Parietal lobe (tissue), 2 donors: ENCODE results near the gene FAM168A. TPM values are rescaled to one million over a fixed set of nuclear protein-coding genes. Genes with fewer than 3 reads are reported as not detected.

Source experiments
- small RNA-seq: library from RNA; depleted of rRNA; stranded (forward); fragments of <200 nt; gene quantifications from one replicate; pipeline ENCODE3, GENCODE V24; 2014; ENCODE audit warnings: low replicate concordance
- total RNA-seq: library from RNA; depleted of rRNA; stranded (reverse); fragments of >200 nt; gene quantifications from one replicate; pipeline ENCODE4 v1.2.3, GENCODE V29; 2014

FAM168A gene, protein sequence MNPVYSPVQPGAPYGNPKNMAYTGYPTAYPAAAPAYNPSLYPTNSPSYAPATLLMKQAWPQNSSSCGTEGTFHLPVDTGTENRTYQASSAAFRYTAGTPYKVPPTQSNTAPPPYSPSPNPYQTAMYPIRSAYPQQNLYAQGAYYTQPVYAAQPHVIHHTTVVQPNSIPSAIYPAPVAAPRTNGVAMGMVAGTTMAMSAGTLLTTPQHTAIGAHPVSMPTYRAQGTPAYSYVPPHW
- 107 TPM for total RNA-seq

DNA sequence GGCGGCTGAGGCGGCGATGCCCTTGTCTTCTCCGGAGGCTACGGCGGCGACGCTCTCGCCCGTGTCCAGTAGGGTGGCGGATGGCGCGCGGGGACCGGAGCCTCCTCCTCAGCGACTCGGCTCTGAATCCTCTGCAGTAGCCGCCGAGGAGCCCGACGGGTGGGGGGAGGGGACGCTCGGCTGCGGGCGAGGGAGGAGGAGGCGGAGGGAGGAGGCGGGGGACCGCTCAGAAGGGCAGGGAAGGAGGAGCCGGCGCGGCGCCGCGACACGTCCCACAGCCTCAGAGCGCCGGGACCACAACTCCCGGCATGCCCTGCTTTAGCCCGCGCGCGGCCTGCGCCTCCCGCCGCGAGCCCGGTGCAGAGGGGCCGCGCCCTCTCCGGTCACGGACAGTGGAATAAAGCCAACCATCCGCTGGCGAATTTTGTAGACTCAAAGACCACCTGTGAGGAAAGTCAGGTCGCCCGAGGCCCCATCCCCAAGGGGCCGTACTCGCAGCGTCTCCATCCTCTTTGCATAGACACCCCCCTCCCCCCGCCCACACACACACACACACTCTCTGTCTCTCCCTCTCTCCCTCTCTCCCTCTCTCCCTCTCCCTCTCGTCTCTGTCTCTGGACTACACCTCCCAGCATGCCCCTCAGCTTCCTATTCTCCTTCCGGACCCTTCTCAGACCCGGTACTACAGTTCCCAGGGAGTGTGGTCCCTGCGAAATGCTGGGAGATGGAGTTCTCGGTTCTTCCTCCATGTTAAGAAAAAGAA lies at the start of gene FAM168A:
Gene FAM168A (minus strand): TSS at position 157 of the 763 bp plus-strand sequence. CDS start 129,638 bp downstream, outside the sequence.

DNA sequence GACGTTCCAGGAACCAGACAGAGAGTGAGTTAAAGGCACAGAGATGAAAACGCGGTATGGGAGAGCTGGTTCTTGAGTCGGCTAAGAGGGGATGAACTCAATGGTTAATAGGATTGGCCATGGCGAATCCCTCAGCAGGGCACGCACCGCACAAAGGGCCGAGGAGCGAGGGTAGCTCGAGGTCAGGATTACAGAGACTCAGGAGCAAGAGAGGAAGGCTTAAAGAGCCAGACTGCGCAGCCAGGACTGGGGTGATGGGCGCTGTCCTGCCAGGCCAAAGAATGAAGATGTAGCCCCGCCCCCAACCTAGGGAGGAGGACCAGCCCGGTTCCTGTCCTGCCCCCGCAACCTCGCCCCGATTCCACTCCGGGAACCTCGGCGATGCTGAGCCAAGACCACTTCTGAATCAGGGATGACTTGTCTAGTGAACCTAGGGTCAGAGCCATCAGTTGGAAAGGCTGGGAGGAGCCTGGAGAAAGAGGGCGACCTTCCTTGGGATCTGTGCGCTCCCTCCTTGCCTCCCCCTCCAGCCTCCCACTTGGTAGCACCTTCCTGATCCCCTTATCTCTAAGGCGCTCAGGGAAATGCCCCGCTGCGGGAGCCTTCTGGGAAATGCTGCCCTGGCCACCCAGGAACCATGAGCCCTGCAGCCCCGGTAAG lies 48.2 kb upstream of the FAM168A start, which contains the start of gene PLEKHB1:
Gene PLEKHB1 (plus strand): TSS at position 610 of the 660 bp plus-strand sequence. CDS start 28 bp downstream, at position 638.

DNA sequence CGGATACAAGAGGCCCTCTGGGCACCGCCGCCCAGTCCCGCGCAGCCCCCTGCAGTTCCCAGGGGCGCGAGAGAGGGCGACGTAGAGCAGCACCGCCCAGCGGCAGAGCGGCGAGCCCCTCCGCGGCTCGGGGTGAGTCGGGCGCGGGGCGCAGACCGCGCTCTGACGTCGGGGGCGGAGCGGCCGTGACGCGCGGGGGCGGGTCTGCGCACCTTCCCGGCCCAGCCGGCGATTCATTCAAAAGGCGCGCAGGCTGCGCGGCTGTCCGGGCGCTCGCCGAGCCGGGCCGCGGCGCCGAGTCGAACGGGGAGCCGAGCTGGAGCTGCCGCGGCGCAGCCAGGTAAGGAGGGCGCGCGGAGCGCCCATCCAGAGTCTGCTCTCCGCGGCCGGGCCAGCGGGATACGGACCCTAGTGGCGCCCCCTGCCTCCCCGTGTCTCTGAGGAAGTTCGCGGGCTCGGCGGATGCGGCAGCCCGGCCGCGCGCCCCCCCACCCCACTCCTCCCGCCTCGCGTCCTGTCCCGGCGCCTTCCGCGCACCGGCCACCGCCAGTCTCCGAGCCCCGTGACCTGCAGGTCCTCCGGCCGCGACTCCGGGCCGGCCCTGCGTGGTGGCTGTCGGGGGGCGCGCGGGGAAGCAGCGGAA lies 221.6 kb downstream of the FAM168A start, which contains the start of gene RELT:
Gene RELT (plus strand): TSS at position 240 of the 643 bp plus-strand sequence. CDS start 12,738 bp downstream, outside the sequence.

Small RNA genes within 50 kb of the gene (small RNA-seq; reads per million reads assigned to genes)
- gene AP000763.2 (not detected), gene HMGN2P38 (not detected)

Other genes starting within 250 kb of the FAM168A start
- gene RELT, start 221.7 kb downstream of the FAM168A start, total RNA-seq = 3.8 TPM
- gene PLEKHB1, start 48.5 kb upstream of the FAM168A start, total RNA-seq = 5.9 TPM
- gene RAB6A, start 163.0 kb upstream of the FAM168A start, total RNA-seq = 297 TPM
- 32.2 TPM for gene MRPL48, start 189.8 kb upstream of the FAM168A start, total RNA-seq